ENCODE results near the gene TMEM150B.

GRCh38 chr19:55269299-55269698 is 55.8 kb downstream of the TMEM150B start:
- TF ChIP-seq POLR2AphosphoS5 (IDR thresholded peaks at IDR 0.05; ENCODE audit: low read depth, low read length), result no peak
- no peak for TF ChIP-seq EZH2phosphoT487 (IDR thresholded peaks at IDR 0.05; ENCODE audit: borderline replicate concordance, low read depth)
- TF ChIP-seq REST (IDR thresholded peaks at IDR 0.05; ENCODE audit: low read depth, low read length), result no peak
- no peak for TF ChIP-seq MEF2A (IDR thresholded peaks at IDR 0.05; ENCODE audit: borderline replicate concordance, low read depth)
- TF ChIP-seq CTCF (IDR thresholded peaks at IDR 0.05), result no peak
